ENCODE measurements around the gene MYBPC2.

MYBPC2 gene

DNA sequence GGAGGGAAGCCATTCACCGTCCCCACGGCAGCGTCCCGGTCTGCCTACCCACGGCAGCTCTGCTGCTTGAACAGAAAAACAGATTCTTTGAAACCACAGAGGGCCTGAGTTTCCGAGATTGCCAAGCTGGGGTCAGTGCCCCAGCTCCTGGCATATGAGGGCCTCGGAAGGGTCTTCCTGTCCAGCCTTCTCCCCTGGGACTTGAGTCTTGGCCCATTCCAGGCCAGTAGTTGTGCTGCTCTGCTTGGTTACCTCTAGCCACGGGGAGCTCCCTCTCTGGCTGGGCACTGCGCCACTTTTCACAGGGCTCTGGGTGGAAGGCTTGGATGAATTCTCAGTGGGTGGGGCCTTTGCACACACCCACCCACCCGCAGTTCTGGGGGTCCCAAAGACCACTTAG is 22.6 kb upstream of the MYBPC2 start:
- no peak for FAIRE-seq

DNA sequence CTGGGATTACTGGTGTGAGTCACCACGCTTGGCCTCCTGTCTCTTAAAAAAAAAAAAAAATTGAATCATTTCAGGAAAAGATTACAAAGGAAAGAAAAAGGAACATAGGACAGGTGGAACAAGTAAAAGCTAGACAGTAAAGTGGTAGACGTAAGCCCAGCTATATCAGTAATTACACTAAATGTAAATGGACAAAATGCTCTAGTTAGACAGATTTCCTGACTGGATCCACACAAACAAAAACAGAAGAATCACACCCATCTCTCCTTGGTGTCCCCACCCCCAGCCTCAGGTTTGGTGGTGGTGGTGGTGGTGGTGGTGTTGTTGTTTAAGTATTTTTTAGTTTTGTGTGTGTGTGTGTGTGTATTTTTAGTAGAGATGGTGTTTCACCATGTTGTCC is 20.3 kb upstream of the MYBPC2 start:
- FAIRE-seq: no peak

DNA sequence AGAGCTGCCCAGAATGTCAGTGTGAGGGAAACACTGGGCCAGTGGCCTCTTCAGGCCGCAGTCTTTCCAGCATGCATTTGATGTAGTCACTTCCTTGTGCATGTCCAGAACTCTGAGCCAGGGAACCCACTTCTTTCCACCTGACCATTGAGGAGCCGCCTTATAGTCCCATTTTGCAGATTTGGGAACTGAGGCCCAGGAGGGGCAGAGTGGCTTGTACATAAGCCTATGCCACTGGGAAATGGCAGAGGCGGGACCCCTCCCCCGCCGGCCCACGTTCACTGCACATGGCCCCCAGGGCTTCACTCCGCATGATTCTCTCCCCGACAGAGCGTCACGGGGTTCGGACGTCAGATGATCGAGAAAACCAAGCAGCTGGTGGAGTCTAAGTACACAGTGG is 19.6 kb upstream of the MYBPC2 start:
- FAIRE-seq: no peak

DNA sequence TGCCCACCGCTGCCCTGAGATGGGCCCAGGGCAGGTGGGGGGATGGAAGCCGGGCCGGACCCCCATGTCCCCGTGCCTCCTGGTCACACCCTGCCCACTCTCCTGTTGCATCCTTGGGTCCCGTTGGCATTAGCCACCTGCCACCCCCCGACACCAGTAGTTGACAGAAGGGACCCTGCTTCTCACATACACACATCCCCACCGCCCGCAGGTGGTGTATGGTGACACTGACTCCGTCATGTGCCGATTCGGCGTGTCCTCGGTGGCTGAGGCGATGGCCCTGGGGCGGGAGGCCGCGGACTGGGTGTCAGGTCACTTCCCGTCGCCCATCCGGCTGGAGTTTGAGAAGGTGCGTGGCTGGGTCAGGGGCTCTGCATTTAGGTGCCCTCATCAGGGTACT is 19.2 kb upstream of the MYBPC2 start:
- FAIRE-seq: no peak

DNA sequence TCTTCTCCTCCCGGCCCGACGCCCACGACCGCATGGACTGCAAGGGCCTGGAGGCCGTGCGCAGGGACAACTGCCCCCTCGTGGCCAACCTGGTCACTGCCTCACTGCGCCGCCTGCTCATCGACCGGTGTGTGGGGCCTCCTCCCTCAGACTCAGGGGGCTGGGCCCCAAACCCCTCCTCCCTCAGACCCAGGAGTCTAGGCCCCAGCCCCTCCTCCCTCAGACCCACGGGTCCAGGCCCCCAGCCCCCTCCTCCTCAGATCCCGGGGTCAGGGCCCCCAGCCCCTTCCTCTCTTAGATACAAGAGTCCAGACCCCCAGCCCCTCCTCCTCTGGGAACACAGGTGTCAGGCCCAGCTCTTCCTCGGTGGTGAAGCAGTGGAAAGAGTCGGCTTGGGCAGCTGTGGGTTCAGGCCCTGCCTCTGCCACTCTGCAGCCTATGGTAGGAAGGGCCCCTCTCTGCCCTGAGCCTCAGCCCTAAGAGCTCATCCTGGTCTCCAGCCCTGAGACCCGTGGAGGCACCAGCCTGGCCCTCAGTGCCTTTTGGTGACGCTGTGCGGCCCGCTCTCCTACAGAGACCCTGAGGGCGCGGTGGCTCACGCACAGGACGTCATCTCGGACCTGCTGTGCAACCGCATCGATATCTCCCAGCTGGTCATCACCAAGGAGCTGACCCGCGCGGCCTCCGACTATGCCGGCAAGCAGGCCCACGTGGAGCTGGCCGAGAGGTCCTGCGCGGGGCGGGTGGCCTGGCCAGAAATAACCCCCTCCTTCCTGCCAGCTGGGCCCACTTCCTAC is 17.6 kb upstream of the MYBPC2 start:
- FAIRE-seq: peak; percentile 85

DNA sequence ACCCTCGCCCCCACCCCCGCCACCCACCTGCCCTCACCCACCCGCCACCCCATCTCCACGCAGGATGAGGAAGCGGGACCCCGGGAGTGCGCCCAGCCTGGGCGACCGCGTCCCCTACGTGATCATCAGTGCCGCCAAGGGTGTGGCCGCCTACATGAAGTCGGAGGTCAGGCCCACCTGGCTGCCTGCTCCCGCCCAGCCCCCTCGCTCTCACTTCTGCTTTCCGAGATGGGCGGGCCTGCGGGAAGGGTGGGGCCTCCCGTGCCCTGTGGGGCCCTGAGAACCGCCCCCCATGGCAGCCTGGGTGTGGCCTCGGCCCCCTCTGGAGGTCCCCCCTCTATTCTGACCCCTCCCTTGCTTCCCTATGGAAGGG is 17.0 kb upstream of the MYBPC2 start:
- no peak for FAIRE-seq

DNA sequence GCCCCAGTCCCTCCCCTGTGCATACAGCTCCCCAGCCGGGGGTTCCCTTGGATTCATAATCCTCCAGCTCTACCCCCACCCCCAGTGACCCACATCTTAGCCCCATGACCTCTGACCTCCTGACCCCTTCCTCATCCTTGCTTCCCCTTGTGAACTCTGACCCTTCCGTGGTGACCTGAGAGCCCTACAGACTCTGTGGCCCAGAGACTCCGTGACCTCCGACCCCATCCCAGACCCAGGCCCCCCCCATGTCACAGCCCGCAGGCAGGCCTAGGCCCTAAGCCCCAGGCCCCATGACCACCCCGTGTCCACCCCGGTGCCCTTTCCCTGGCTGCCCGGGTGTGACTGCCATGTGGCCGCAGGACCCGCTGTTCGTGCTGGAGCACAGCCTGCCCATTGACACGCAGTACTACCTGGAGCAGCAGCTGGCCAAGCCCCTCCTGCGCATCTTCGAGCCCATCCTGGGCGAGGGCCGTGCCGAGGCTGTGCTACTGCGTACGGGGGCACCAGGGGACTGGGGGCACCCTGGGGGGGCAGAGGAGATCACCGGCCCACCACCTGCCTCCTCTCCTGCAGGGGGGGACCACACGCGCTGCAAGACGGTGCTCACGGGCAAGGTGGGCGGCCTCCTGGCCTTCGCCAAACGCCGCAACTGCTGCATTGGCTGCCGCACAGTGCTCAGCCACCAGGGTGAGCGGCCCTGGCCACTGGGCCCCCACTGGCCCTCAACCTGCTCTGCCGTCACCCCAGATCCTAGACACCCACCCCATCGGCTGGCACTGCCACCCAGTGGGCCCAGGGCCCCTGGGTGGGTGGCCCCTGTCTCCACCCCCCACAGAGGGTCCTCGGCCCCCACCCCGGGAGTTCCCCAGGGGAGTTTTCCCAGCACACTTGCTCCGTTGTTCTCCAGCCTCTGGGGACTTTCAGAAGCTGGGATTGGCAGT is 16.4 kb upstream of the MYBPC2 start:
- FAIRE-seq: no peak

DNA sequence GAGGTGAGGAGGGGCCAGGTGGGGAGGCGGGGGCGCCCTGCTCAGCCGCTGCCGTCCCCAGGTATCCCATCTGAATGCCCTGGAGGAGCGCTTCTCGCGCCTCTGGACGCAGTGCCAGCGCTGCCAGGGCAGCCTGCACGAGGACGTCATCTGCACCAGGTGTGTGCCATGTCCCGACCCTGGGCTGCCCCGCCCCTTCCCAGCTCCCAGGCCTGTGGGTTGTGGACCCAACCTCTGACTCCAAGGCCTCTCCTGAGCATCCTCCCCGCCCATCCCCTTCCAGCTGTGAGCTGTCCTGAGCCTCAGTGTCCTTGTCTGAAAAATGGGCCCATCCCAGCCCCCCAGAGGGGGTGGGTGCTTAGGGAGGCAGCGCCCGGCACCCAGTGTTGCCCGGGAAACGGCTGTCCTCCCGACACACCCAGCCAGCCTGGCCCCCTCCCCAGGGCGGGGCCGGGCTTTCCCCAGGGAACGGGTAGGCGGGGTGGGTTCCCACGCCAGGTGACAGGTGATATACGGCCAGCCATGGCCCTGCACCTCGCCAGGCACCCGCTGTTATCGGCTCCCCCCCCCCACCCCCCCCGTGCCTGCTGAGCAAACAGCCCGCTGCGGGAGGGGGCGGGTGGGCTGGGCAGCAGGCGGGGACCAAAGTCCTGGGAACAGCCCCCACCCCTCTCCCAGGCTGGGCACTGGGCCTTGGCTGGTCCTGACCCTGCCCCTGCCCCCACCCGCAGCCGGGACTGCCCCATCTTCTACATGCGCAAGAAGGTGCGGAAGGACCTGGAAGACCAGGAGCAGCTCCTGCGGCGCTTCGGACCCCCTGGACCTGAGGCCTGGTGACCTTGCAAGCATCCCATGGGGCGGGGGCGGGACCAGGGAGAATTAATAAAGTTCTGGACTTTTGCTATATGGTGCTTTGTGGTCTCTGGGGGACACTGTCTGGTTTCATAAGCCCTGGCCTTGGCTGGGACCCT is 15.3 kb upstream of the MYBPC2 start:
- no peak for FAIRE-seq

DNA sequence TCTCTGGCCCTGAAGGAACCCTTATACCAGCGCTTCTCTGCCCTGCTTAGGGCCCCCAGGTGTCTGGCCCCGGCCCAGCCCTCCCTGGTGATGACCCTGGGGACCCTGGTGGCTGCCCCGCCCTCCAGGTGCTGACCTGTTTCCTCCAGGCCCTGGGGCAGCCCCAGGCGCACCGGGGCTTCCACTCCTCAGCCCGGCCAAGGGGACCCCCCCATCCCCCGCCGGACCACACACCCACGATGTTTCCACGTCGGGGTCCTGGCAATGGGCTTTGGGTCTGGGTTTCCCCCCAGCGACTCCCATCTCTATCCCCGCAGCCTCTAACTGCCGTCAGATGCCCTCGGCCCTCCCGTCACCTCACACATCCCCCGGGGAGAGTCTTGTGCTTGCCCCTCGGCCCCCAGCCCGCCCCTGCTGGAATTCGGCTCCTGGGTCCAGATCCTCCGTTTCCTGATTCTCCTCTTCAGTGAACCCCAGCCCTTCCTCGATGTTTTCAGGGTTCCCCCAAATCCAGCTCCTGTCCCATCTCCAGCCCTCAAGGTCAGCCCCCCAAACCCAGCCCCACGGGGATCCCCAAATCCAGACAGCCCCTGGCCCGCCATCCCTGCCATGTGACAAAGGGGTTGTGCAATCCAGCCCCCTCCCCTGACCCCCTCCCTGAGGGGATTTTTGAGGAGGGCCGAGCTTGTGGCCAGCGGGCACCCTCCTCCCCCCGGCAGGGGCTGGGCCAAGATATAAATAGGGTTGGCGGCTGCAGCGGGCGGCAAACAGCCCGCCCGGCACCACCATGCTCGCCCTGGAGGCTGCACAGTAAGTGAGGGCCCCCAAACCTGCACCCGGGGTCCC is 14.3 kb upstream of the MYBPC2 start, which contains the start of gene SPIB:
SPIB (plus strand) TSS at position 763 of the 846 bp plus-strand sequence; CDS start at position 788, 25 bp downstream.
- no peak for FAIRE-seq

DNA sequence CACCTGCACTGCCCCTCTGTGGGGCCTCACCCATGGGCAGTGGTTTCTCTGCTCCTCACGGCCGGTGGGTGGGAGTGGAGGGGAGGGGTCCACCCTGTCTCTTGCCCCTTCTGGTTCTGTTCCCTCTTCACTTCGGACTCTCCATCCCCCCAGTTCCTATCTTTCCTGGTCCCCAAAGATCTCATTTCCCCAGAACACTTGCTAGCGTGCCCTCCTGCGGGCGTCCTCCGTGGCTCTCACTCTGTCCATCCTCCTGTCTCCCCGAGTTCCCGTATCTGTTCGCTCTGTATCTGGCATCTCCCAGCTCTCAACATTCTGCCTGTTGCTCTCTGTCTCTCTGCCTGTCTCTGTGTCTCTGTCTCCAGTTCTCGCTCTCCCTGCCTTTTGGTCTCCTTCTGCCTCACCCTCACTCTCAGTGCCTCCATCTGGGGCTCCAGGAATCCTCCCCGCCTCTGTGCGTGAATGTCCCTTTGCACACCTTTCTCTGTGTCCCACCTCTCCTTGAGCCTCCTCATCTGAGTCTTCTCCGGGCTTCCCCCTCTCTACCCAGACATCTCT is 13.6 kb upstream of the MYBPC2 start:
- FAIRE-seq: no peak

DNA sequence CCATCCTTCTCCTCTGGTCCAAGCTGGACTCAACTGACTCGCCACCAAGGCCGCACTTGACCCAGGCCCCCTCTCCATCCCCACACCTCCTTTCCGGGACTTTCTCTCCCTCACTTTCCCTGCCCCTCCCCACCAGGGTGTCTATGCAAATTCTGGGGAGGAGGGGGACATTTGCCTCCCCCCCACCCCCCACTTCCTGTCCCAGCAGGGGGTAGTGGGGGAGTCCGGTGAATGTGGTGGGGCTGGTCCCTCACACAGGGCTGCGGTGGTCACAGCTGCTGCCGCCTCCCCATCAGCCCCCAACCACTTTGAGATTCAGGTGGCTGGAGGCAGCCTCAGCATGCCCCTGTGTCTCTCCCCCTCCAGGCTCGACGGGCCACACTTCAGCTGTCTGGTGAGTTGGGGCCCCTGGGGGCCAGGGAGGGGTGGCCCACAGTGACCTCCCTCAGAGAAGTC is 13.1 kb upstream of the MYBPC2 start:
- FAIRE-seq: no peak

DNA sequence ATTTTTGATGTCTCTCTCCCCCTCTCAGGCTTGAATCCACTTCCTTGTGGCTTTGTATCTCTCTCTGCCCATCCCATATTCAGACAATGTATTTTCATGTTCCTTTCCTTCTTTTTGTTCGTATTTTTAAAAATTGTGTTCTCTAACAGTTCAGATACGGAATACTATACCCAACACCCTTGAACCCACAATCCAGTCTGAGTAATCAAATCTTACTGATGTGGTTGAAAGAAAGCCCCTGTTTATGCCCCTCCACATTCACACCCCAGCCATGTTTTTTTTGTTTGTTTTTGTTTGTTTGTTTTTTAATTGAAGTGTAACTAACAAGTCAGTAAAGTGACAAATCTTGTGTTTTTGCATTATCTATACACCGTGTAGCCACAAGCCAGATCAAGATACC is 12.6 kb upstream of the MYBPC2 start:
- no peak for FAIRE-seq

DNA sequence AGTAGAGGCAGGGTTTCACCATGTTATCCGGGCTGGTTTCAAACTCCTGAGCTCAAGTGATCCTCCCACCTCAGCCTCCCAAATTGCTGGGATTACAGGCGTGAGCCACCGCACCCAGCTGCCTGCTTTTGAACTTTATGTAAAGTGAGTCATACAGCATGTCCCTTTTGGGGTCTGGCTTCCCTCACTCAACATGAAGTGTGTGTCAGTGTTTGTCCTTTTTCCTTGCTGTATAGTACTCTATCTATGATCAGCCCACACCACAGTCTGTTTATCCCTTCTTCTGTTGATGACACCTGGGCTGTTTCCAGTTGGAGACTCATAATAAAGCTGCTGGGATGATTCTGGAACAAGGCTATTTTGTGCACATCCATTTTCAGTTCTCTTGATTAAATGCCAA is 11.9 kb upstream of the MYBPC2 start:
- no peak for FAIRE-seq

DNA sequence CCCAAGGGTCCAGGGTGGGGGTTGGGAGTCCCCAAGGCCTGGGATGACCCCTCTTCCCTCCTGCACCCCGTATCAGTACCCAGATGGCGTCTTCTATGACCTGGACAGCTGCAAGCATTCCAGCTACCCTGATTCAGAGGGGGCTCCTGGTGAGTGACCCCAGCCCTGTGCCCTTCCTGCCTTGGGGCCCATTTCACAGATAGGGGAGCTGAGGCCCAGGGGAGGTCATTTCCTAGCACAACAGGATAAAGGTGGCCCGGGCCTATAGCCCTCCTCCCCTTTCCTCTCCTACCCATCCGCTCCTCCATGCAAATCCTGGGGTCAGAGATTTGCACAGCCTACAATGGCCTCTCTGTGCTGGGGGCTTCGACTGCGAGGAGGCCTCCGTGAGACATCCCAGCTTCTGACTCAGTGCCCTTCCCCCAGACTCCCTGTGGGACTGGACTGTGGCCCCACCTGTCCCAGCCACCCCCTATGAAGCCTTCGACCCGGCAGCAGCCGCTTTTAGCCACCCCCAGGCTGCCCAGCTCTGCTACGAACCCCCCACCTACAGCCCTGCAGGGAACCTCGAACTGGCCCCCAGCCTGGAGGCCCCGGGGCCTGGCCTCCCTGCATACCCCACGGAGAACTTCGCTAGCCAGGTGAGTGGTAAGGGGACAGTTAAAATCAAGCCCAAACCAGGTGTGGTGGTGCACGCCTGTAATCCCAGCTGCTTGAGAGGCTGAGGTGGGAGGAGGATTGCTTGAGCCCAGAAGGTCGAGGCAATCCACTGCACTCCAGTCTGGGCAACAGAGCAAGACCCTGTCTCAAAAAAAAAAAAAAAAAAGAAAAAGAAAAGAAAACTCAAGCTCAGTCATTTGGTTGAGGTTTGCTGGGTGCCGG is 10.1 kb upstream of the MYBPC2 start:
- FAIRE-seq: no peak

DNA sequence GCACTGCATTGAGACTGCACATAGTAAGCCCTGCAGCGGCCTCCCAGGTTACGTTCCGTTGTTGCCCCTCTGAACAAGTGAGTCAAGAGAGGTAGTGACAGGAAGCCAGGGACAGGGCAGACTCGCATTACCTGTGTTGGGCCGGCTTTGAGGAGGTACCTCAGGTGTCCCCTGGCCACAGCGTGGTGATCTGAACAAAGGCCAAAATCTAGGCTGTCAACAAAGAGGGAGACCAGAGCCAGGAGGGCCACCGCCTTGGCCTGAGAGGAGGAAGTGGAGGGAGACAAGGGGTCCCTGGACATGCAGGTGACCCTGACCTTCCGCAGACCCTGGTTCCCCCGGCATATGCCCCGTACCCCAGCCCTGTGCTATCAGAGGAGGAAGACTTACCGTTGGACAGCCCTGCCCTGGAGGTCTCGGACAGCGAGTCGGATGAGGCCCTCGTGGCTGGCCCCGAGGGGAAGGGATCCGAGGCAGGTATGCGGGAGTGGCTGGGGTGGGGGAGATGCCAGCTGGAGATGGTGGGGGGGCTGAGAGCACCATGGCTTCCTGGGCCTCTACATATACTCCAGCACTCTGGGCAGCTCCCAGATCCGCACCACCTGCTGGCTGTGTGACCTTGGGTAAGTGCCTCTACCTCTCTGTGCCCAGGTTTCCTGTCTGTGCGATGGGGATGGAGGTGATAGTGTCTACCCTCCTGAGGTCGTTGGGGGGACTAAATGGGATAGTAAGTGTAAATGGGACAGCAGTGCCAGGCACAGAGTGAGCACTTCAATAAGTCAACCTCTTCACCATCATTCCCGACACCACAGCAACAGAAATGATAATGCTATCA is 9.2 kb upstream of the MYBPC2 start:
- FAIRE-seq: no peak

DNA sequence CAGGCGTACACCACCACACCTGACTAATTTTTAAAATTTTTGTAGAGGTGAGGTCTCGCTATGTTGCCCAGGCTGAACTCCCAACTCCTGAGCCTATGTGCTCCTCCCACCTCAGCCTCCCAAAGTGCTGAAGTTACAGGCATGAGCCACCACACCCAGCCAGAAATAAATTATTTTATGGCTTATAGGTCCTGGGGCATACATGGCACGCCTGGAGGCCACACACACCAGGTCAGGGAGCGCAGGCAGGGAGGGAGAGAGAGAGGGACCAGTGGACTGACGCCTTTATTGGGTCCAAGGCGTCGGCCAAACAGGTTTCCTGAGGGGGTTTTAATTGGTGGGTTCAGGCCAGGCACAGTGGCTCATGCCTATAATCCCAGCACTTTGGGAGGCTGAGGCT is 7.1 kb upstream of the MYBPC2 start:
- FAIRE-seq: no peak

DNA sequence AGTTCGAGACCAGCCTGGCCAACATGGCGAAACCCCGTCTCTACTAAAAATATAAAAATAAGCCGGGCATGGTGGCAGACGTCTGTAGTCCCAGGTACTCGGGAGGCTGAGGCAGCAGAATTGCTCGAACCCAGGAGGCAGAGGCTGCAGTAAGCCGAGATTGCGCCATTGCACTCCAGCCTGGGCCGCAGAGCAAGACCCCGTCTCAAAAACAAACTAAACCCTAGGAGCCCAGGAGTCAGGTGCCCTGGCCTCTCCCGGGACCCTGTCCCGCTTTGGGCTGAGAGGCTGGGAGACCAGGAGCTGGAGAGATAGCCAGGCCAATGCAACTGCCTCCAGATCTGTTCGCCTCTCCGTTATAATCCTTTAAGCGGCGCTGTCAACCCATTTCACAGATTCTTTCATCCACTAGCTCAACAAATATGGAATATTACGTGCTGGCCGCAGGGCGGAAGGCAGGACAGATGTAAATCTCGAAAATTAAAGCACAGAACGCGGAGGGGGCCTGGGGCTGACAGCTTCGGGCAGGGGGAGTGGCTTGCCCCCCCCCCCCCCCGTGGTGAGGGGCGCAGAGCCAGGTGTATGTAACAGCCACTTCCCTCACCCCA is 5.3 kb upstream of the MYBPC2 start:
- FAIRE-seq: no peak

DNA sequence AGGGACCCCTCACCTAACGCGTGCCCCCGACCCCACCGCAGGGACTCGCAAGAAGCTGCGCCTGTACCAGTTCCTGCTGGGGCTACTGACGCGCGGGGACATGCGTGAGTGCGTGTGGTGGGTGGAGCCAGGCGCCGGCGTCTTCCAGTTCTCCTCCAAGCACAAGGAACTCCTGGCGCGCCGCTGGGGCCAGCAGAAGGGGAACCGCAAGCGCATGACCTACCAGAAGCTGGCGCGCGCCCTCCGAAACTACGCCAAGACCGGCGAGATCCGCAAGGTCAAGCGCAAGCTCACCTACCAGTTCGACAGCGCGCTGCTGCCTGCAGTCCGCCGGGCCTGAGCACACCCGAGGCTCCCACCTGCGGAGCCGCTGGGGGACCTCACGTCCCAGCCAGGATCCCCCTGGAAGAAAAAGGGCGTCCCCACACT is 4.7 kb upstream of the MYBPC2 start:
- FAIRE-seq: no peak
